GM19239 (cell line): ENCODE measurements around the gene VWC2.

ENCODE experiments used
- DNase-seq: peaks from one replicate; pipeline ENCODE4 v3.0.0; 2011; ENCODE audit warnings: low spot score; ENCODE audit not compliant: insufficient read length
- FAIRE-seq: peaks from 2 replicates; lab custom pipeline; 2011; peaks lifted over from hg19 to GRCh38; lab: Jason Lieb, UNC

The VWC2 gene

DNA sequence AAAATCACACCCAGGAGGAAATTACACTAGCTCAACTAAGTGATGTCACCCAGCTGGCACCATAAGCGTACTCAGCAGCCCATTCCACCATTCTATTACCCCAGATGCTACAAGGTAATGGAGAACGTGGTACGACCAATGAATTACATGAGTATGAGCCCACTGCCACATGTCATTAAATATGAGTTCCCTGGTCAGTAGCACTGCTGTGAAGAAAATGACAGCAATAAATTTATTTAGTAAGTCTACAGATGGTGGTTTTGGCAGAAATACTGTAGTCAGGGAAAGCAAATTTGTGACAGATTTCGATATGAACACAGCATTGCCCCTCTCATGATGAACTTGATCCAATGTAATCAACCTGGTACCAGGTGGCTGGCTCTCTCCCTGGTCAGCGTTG lies 154.2 kb downstream of the VWC2 start:
- FAIRE-seq (no peak), DNase-seq (no peak)

GRCh38 chr7:49928787-49929186 lies 155.3 kb downstream of the VWC2 start:
- DNase-seq (no peak), FAIRE-seq (no peak)

DNA sequence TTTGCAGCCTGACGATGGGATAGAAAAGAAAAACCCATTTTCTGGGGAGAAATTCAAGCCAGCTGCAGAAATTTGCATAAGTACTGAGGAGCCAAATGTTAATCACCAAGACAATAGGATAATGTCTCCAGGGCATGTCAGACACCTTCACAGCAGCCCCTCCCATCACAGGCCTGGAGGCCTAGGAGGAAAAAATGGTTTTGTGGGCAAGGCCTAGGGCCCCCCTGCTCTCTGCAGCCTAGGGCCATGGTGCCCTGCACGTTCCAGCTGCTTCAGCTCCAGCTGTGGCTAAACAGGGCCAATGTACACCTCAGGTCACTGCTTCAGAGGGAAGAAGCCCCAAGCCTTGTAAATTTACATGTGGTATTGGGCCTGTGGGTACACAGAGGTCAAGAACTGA lies 158.2 kb downstream of the VWC2 start:
- no peak for DNase-seq
- no peak for FAIRE-seq

DNA sequence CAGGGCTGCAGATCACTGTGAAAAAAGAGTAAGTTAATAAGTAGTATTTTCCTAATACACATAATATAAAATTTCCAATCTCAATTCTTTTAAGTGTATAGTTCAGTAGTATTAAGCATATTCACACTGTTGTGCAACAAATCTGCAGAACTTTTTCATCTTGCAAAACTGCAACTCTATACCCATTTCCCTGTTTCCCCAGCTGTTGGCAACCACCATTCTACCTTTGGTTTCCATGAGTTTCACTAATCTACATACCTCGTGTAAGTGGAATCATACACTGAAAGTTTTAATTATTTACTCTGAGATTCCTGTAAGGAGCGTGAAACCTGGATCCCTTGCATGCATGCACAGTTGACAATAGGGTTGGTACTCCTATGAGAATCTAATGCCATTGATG lies 164.2 kb downstream of the VWC2 start:
- FAIRE-seq = no peak

More for the DNA sequence above, 164.2 kb downstream of the VWC2 start:
- no peak for DNase-seq
